ENCODE measurements around the gene VAMP3.

Gene VAMP3

GRCh38 chr1:7781923-7782495, 10.9 kb downstream of the VAMP3 start:
- Histone ChIP-seq H3K9me3 (ENCODE audit: control insufficient read depth, insufficient read depth, low read length) (no peaks in the 10 kb centered on the region), H3K36me3 (ENCODE audit: control insufficient read depth, low read length) (peaks cover 16% of the 10 kb centered on the region), H3F3A (ENCODE audit: control insufficient read depth, insufficient read depth) (peaks cover 8% of the 10 kb centered on the region), H3K27me3 (ENCODE audit: control insufficient read depth, low read length) (no peaks in the 10 kb centered on the region), H3K9me2 (replicated peaks; ENCODE audit: control insufficient read depth, low read length) (no peaks in the 10 kb centered on the region), H3K4me2 (ENCODE audit: low read length) (no peak overlapping the region), H3K79me2 (ENCODE audit: control insufficient read depth, low read length) (no peaks in the 10 kb centered on the region), H4K20me1 (ENCODE audit: control insufficient read depth, insufficient read depth, low read depth, low read length) (no peaks in the 10 kb centered on the region; the same call in 1 of the 2 replicates), H3K4me1 (ENCODE audit: control insufficient read depth, low read length) (peaks cover 8% of the 10 kb centered on the region), H3K4me3 (ENCODE audit: low read length) (no peak overlapping the region), H3K27ac (ENCODE audit: low read depth, low read length) (no peak overlapping the region)
- TF ChIP-seq, protein P1, sequence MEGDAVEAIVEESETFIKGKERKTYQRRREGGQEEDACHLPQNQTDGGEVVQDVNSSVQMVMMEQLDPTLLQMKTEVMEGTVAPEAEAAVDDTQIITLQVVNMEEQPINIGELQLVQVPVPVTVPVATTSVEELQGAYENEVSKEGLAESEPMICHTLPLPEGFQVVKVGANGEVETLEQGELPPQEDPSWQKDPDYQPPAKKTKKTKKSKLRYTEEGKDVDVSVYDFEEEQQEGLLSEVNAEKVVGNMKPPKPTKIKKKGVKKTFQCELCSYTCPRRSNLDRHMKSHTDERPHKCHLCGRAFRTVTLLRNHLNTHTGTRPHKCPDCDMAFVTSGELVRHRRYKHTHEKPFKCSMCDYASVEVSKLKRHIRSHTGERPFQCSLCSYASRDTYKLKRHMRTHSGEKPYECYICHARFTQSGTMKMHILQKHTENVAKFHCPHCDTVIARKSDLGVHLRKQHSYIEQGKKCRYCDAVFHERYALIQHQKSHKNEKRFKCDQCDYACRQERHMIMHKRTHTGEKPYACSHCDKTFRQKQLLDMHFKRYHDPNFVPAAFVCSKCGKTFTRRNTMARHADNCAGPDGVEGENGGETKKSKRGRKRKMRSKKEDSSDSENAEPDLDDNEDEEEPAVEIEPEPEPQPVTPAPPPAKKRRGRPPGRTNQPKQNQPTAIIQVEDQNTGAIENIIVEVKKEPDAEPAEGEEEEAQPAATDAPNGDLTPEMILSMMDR (IDR thresholded peaks at IDR 0.05; ENCODE audit: low read depth, low read length, poor library complexity, severe bottlenecking): no peak
- no peak for TF ChIP-seq EZH2phosphoT487 (IDR thresholded peaks at IDR 0.05; ENCODE audit: borderline replicate concordance, low read length)

GRCh38 chr1:7783178-7783711, 12.1 kb downstream of the VAMP3 start:
- Histone ChIP-seq H3K27ac (ENCODE audit: low read depth, low read length) (no peak overlapping the region), H3K4me3 (ENCODE audit: low read length) (peak overlapping the region; percentile 79), H3K79me2 (ENCODE audit: control insufficient read depth, low read length) (no peaks in the 10 kb centered on the region), H4K20me1 (ENCODE audit: control insufficient read depth, insufficient read depth, low read depth, low read length) (no peaks in the 10 kb centered on the region; the same call in 1 of the 2 replicates), H3K9me3 (ENCODE audit: control insufficient read depth, insufficient read depth, low read length) (no peaks in the 10 kb centered on the region), H3K4me2 (ENCODE audit: low read length) (peak overlapping the region; percentile 88), H3K9me2 (replicated peaks; ENCODE audit: control insufficient read depth, low read length) (no peaks in the 10 kb centered on the region), H3K27me3 (ENCODE audit: control insufficient read depth, low read length) (no peaks in the 10 kb centered on the region), H3K36me3 (ENCODE audit: control insufficient read depth, low read length) (peaks cover 4% of the 10 kb centered on the region), H3K4me1 (ENCODE audit: control insufficient read depth, low read length) (peaks cover 8% of the 10 kb centered on the region), H3F3A (ENCODE audit: control insufficient read depth, insufficient read depth) (peaks cover 8% of the 10 kb centered on the region)
- TF ChIP-seq, protein P1 (IDR thresholded peaks at IDR 0.05; ENCODE audit: low read depth, low read length, poor library complexity, severe bottlenecking): no peak
- TF ChIP-seq EZH2phosphoT487 (IDR thresholded peaks at IDR 0.05; ENCODE audit: borderline replicate concordance, low read length): no peak

DNA sequence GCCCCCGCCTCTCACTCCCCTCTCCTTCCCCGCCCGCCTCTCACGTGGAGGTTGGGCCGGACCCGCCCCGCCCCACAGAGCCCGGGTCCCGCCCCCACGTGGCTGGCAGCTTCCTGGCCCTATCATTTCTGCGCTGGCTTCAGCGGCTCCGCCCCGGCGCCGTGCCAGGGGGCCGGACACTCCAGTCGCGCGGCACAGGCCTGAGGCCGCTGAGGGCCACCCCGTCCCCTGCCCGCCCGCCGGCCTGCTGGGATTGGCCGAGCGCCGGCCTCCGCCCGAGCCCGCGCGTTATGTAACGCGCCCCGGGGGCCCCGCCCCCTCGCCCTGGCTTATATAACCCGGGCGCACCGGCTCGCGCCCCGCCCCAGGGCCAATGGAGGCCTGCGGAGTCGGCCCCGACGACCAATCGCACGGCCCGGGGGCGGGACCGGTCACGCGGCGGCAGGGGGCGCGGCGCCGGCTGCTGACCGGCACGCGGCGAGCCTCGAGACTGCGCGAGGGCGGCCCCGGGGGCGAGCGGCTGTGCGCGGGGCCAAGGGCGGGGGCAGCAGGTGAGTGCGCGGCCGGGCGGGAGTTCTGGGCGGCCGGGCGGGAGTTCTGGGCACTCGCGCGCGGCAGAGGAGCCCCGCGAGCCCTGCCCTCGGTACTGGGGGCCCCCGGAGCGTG, 12.9 kb downstream of the VAMP3 start, which contains the start of gene PER3:
TSS of gene PER3 (plus strand) at position 466 of the 666 bp plus-strand sequence. CDS start 587 bp downstream, outside the sequence.
- peaks cover 8% of the 10 kb centered on the region for H3K4me1 ChIP-seq (ENCODE audit: control insufficient read depth, low read length)
- no peaks in the 10 kb centered on the region; the same call in 1 of the 2 replicates for H4K20me1 ChIP-seq (ENCODE audit: control insufficient read depth, insufficient read depth, low read depth, low read length)
- H3K79me2 ChIP-seq (ENCODE audit: control insufficient read depth, low read length): no peaks in the 10 kb centered on the region
- H3K27ac ChIP-seq (ENCODE audit: low read depth, low read length): no peak within 1 kb of the TSS
- TF ChIP-seq EZH2phosphoT487 (IDR thresholded peaks at IDR 0.05; ENCODE audit: borderline replicate concordance, low read length): no peak
- TF ChIP-seq, protein P1 (IDR thresholded peaks at IDR 0.05; ENCODE audit: low read depth, low read length, poor library complexity, severe bottlenecking): no peak
- no peaks in the 10 kb centered on the region for H3K9me2 ChIP-seq (replicated peaks; ENCODE audit: control insufficient read depth, low read length)
- H3K36me3 ChIP-seq (ENCODE audit: control insufficient read depth, low read length): no peaks in the 10 kb centered on the region
- no peaks in the 10 kb centered on the region for H3K27me3 ChIP-seq (ENCODE audit: control insufficient read depth, low read length)
- H3K9me3 ChIP-seq (ENCODE audit: control insufficient read depth, insufficient read depth, low read length): no peaks in the 10 kb centered on the region
- H3K4me2 ChIP-seq (ENCODE audit: low read length): peak within 1 kb of the TSS; percentile 88
- H3K4me3 ChIP-seq (ENCODE audit: low read length): peak within 1 kb of the TSS; percentile 79
- H3F3A ChIP-seq (ENCODE audit: control insufficient read depth, insufficient read depth): peaks cover 8% of the 10 kb centered on the region

Measured in DOHH2 (cell line).